GM12865 (cell line): ENCODE measurements around the gene AFF2.

Experiments used
- DNase-seq: peaks from one replicate; pipeline ENCODE4 v3.0.0; 2010; ENCODE audit warnings: low read depth
- H3K4me3 ChIP-seq: 2 replicates; pipeline ENCODE4 v1.5.1; 2011; ENCODE audit warnings: mild to moderate bottlenecking, low read depth, low read length, control low read depth
- TF ChIP-seq, protein P1 (sequence below): IDR thresholded peaks from 2 replicates; pipeline ENCODE4 v1.5.1; 2011; ENCODE audit warnings: low read length, control low read depth, low read depth, inconsistent platforms; ENCODE audit not compliant: insufficient read depth; ENCODE audit errors: missing control alignments

AFF2 gene

DNA sequence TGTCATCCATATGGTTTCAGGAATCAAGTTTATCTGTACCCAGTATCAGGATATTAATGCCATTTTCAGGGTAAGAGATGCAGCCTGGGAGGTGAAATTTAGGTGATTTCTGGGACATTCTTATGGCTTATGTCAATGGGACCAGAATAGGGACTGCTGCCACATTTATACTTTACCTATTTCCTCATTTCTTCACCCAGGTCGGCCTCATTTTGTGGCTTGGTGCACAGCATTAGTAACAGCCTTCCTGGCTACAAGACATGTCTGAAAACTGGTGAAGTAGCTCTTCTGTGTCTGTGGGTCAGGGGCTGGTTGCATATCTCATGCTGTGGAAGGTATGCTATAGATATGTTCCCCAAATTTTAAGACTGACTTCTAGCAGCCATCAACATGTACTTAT, 284.8 kb downstream of the AFF2 start:
- TF ChIP-seq, protein P1, sequence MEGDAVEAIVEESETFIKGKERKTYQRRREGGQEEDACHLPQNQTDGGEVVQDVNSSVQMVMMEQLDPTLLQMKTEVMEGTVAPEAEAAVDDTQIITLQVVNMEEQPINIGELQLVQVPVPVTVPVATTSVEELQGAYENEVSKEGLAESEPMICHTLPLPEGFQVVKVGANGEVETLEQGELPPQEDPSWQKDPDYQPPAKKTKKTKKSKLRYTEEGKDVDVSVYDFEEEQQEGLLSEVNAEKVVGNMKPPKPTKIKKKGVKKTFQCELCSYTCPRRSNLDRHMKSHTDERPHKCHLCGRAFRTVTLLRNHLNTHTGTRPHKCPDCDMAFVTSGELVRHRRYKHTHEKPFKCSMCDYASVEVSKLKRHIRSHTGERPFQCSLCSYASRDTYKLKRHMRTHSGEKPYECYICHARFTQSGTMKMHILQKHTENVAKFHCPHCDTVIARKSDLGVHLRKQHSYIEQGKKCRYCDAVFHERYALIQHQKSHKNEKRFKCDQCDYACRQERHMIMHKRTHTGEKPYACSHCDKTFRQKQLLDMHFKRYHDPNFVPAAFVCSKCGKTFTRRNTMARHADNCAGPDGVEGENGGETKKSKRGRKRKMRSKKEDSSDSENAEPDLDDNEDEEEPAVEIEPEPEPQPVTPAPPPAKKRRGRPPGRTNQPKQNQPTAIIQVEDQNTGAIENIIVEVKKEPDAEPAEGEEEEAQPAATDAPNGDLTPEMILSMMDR, result no peak
- peak overlapping the region; percentile 21 for H3K4me3 ChIP-seq
- DNase-seq, result peak; percentile 6

DNA sequence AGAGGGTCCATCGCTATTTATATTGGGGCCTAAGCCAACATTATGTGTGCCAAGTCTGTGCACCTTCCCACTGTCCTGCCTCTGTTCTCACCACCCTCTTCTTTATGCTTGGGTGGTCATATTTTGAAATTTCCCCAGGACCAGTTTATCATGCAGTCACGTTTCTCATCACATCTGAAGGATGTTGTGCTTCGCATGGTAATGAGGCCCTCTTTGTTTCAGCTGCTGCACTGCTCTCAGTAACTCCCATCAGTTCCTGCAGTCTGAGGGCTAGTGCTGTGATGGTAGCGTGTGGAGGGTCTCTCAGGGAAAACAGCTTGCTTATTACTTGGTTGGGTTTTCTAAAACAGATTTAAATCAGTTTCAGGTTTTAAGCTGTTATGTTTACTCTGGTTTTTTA, 288.0 kb downstream of the AFF2 start:
- TF ChIP-seq, protein P1, result no peak
- H3K4me3 ChIP-seq, result no peak overlapping the region
- DNase-seq, result peak; percentile 5

DNA sequence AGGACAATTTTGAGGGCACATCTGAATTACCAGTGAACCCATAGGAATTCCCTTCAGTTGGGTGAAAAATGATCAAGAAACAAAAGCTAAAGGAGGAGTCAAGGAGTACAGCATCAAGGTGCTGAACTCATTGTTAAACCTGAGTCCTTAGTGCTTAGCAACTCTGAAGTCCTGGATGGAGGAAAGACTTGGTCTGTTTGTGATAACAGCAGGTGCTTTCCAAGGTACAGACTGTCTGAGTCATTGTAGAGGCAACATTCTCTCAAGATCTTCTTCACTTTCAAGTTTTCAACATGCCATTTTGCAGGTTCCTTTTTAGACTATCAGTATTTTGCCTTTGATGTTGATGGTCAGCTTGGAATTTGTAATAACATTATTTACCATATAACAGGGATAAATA, 293.9 kb downstream of the AFF2 start:
- TF ChIP-seq, protein P1, result no peak
- peak; percentile 39 for DNase-seq
- no peak overlapping the region for H3K4me3 ChIP-seq

DNA sequence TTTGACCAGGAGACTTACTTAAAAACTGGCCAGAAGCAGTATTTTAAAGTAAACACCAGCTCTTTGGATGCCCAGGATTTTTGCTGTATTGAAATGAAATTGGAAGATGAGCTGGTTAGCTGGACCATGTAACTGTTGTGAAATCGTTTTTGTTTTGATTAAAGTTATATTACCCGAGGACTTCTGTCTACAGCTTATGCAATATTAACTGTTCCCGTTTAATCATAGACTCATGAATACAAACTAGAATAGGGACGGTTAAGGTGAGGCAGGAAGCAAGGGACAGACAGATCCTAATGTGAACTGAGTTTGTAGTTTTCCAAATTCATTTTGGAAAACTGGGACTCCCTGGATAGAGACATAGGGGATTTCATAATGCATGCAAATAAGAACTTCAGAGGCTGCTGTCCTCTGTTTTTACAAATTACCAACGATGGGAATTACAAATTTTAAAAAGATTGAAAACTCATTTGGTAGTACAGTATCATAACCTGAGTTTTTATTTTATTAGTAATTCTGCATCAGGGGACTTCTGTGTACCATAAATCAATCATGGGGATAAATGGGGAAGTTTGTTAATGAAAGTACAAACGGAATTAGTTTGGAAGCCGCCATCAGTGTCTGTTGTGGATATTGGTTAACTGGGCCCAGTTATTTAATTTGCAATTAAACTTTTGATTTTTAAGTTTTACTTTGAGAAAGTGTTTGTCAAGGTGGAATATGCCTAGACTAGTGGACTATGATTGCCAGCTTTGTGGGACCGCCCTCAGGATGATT, 304.4 kb downstream of the AFF2 start:
- DNase-seq, result no peak
- TF ChIP-seq, protein P1, result no peak
- no peak overlapping the region for H3K4me3 ChIP-seq

DNA sequence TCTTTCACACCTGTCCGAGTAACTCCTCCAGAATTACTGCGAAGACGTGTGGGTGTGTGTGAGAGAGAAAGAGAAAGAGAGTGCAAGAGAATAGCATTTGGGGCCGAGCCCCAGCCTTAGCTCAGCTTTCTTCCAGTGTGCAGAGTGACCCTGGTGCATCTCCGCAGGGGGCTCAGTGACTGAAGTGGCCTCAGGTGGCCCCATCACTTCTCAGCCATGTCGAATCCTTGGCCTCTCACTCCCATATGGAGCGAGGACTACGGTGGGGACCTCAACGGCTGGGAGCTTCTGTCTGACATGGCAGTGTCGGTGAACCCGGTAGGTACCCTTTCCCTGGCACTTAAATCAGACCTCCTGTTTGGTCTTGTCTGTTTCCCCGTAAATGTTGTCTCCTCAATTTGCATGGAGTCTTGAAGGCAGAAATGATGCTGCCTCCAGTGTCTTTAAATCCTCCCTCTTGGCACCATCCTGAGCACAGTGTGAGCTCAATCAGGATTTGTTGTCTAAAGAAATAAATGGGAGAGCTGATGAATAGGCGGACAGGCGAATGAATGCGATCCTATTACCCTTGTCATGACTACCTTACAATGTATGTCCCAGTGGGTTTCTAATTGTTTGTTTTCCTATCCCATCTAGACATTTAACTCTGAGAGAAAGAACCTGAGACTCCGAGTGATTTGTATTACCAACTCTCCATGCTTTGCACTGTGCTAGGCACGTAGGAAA, 305.9 kb downstream of the AFF2 start:
- DNase-seq, result no peak
- H3K4me3 ChIP-seq, result no peak overlapping the region
- TF ChIP-seq, protein P1, result no peak

DNA sequence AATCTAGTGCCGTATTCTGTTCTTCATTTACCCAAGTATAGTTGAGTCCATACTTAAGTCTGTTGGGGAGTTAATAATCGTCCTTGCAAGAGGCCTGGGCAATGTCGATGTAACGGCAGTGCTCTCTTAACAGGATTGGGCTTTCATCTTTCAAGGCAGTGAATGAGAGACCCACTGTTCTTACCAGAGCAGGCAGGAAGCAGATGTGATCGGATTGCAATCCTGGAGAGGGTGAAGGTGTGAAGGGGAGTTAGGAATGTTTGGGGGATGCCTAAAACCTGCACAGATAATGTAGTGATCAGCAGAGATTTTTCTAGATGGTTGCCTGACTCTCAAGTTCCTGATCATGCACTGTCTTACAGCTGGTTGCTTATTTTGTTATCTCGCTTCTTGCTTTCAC, 308.4 kb downstream of the AFF2 start:
- no peak overlapping the region for H3K4me3 ChIP-seq
- no peak for DNase-seq
- TF ChIP-seq, protein P1, result no peak
